ENCODE data around the gene POU6F2.

DNA sequence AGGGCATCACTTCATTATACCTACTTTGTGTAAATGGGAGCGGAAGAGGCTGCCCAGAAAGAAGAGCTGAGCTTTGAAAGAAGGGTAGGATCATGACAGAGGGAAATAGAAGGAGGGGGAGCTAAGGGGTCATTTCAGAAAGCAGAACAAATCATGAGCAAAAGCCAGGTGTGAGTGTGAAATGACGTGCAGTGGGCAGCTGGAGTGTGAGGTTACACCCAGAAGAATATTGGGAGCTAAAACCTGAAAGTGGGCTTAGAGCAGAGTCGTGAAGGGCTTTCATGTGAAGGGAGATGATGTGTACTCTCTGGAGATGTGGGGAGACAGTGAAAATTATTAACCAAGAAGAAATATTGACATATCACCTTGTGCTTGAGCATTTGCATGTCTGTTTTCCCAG lies 343.5 kb downstream of the POU6F2 start:
- TF ChIP-seq, protein P1, sequence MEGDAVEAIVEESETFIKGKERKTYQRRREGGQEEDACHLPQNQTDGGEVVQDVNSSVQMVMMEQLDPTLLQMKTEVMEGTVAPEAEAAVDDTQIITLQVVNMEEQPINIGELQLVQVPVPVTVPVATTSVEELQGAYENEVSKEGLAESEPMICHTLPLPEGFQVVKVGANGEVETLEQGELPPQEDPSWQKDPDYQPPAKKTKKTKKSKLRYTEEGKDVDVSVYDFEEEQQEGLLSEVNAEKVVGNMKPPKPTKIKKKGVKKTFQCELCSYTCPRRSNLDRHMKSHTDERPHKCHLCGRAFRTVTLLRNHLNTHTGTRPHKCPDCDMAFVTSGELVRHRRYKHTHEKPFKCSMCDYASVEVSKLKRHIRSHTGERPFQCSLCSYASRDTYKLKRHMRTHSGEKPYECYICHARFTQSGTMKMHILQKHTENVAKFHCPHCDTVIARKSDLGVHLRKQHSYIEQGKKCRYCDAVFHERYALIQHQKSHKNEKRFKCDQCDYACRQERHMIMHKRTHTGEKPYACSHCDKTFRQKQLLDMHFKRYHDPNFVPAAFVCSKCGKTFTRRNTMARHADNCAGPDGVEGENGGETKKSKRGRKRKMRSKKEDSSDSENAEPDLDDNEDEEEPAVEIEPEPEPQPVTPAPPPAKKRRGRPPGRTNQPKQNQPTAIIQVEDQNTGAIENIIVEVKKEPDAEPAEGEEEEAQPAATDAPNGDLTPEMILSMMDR (conservative IDR thresholded peaks at IDR 0.05; ENCODE audit: low read depth, low read length): no peak
- no peak for TF ChIP-seq EZH2phosphoT487 (IDR thresholded peaks at IDR 0.05; ENCODE audit: borderline replicate concordance, low read length)

All from PC-3 (cell line).